Parathyroid adenoma (tissue), 2 donors: Measurements from ENCODE around the gene SEC61A2.

Experiments used
- H2AFZ ChIP-seq: fragments of 300-600 bp; sonication (generic); one replicate; pipeline ENCODE4 v1.7.0; 2017; ENCODE audit warnings: antibody characterized with exemption, mild to moderate bottlenecking
- H3K27ac ChIP-seq: fragments of 300-600 bp; sonication (generic); one replicate; pipeline ENCODE4 v1.7.0; 2017
- H3K27me3 ChIP-seq: fragments of 300-600 bp; sonication (generic); one replicate; pipeline ENCODE4 v1.7.0; 2017; ENCODE audit warnings: low read length; ENCODE audit not compliant: control insufficient read depth, insufficient read depth
- H3K36me3 ChIP-seq: fragments of 300-600 bp; sonication (generic); one replicate; pipeline ENCODE4 v1.7.0; 2017; ENCODE audit warnings: low read length; ENCODE audit not compliant: control insufficient read depth, insufficient read depth
- H3K4me1 ChIP-seq: fragments of 300-600 bp; sonication (generic); one replicate; pipeline ENCODE4 v1.7.0; 2017; ENCODE audit warnings: control low read depth
- H3K4me2 ChIP-seq: fragments of 300-600 bp; sonication (generic); one replicate; pipeline ENCODE4 v1.7.0; 2017; ENCODE audit warnings: low read length
- H3K4me3 ChIP-seq: fragments of 300-600 bp; sonication (generic); one replicate; pipeline ENCODE4 v1.7.0; 2017; ENCODE audit warnings: low read depth, low read length
- H3K79me2 ChIP-seq: fragments of 300-600 bp; sonication (generic); one replicate; pipeline ENCODE4 v1.7.0; 2017; ENCODE audit warnings: control low read depth
- H3K9ac ChIP-seq: fragments of 300-600 bp; sonication (generic); one replicate; pipeline ENCODE4 v1.7.0; 2017; ENCODE audit warnings: mild to moderate bottlenecking
- H3K9me3 ChIP-seq: fragments of 300-600 bp; sonication (generic); one replicate; pipeline ENCODE4 v1.7.0; 2017; ENCODE audit warnings: low read length; ENCODE audit not compliant: control insufficient read depth
- TF ChIP-seq, protein P1 (sequence below): fragments of 300-600 bp; sonication (generic); IDR thresholded peaks from one replicate; pipeline ENCODE4 v1.7.0; 2017; ENCODE audit warnings: antibody characterized with exemption, mild to moderate bottlenecking
- donor health status: primary hyperparathyroidism.

Gene SEC61A2

GRCh38 chr10:12205082-12205481 is 75.6 kb downstream of the SEC61A2 start:
- TF ChIP-seq, protein P1, sequence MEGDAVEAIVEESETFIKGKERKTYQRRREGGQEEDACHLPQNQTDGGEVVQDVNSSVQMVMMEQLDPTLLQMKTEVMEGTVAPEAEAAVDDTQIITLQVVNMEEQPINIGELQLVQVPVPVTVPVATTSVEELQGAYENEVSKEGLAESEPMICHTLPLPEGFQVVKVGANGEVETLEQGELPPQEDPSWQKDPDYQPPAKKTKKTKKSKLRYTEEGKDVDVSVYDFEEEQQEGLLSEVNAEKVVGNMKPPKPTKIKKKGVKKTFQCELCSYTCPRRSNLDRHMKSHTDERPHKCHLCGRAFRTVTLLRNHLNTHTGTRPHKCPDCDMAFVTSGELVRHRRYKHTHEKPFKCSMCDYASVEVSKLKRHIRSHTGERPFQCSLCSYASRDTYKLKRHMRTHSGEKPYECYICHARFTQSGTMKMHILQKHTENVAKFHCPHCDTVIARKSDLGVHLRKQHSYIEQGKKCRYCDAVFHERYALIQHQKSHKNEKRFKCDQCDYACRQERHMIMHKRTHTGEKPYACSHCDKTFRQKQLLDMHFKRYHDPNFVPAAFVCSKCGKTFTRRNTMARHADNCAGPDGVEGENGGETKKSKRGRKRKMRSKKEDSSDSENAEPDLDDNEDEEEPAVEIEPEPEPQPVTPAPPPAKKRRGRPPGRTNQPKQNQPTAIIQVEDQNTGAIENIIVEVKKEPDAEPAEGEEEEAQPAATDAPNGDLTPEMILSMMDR: no peak
- H3K4me2 ChIP-seq: no peak overlapping the region
- H3K36me3 ChIP-seq: no peaks in the 10 kb centered on the region
- H3K27ac ChIP-seq: no peak overlapping the region
- no peak overlapping the region for H3K4me3 ChIP-seq
- no peaks in the 10 kb centered on the region for H3K4me1 ChIP-seq
- H3K79me2 ChIP-seq: peaks cover 57% of the 10 kb centered on the region
- H2AFZ ChIP-seq: no peak overlapping the region
- no peaks in the 10 kb centered on the region for H3K9me3 ChIP-seq
- no peaks in the 10 kb centered on the region for H3K27me3 ChIP-seq
- no peak overlapping the region for H3K9ac ChIP-seq

DNA sequence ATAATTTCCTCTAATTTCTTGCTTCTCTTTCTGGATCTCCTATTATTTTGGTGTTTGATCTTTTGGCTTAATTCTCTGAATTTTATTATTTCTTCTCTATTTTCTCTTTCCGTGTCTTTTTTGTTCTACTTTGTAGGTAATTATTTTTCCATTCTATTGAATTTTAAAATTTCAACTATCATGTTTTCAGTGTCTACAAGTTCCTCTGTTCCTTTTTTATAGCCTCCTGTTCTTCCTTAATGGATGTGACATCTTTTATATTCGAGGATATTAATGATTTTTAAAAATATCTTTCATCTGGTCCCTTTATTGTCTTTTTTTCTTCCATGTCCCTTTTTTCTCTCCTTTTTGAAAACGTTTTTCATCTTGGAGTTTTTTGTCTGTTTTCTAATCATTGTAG is 77.6 kb downstream of the SEC61A2 start:
- Histone ChIP-seq H3K36me3 (no peaks in the 10 kb centered on the region), H3K27ac (no peak overlapping the region), H3K4me1 (no peaks in the 10 kb centered on the region), H2AFZ (no peak overlapping the region), H3K4me3 (no peak overlapping the region), H3K4me2 (no peak overlapping the region), H3K27me3 (no peaks in the 10 kb centered on the region), H3K9me3 (no peaks in the 10 kb centered on the region), H3K9ac (no peak overlapping the region), H3K79me2 (peaks cover 41% of the 10 kb centered on the region)
- TF ChIP-seq, protein P1: no peak

DNA sequence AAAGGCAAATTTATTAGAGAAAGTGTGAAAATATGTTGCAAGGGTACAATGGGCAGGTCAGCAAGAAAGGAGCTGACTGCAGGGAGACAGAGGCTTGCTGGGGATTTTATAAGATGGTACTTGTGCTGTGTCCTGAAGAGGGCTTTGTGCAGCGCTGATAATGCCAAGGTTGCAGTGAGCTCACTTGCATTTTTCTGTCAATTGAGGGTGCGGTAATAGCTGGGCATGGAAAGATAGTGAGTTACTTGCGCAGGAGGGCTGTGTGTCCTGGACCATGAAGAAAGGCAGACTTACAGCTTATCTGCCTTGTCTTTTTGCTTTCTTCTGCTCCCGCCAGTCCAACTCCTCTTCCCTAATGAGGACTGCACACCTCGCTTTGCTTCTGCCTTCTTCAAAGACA is 79.0 kb downstream of the SEC61A2 start:
- Histone ChIP-seq H3K9me3 (no peaks in the 10 kb centered on the region), H3K27ac (no peak overlapping the region), H3K4me2 (no peak overlapping the region), H2AFZ (no peak overlapping the region), H3K79me2 (peaks cover 31% of the 10 kb centered on the region), H3K4me3 (no peak overlapping the region), H3K27me3 (no peaks in the 10 kb centered on the region), H3K36me3 (no peaks in the 10 kb centered on the region), H3K9ac (no peak overlapping the region), H3K4me1 (no peaks in the 10 kb centered on the region)
- TF ChIP-seq, protein P1: no peak

GRCh38 chr10:12212454-12212853 is 83.0 kb downstream of the SEC61A2 start:
- H3K9ac ChIP-seq: no peak overlapping the region
- H3K9me3 ChIP-seq: no peaks in the 10 kb centered on the region
- no peaks in the 10 kb centered on the region for H3K27me3 ChIP-seq
- H2AFZ ChIP-seq: no peak overlapping the region
- H3K79me2 ChIP-seq: peaks cover 8% of the 10 kb centered on the region
- no peak overlapping the region for H3K4me2 ChIP-seq
- H3K27ac ChIP-seq: no peak overlapping the region
- H3K36me3 ChIP-seq: no peaks in the 10 kb centered on the region
- no peaks in the 10 kb centered on the region for H3K4me1 ChIP-seq
- no peak overlapping the region for H3K4me3 ChIP-seq
- TF ChIP-seq, protein P1: no peak

GRCh38 chr10:12213621-12214020 is 84.1 kb downstream of the SEC61A2 start:
- no peak overlapping the region for H3K4me2 ChIP-seq
- H3K4me3 ChIP-seq: no peak overlapping the region
- no peak overlapping the region for H3K9ac ChIP-seq
- H3K9me3 ChIP-seq: no peaks in the 10 kb centered on the region
- TF ChIP-seq, protein P1: no peak
- no peak overlapping the region for H3K27ac ChIP-seq
- H3K36me3 ChIP-seq: no peaks in the 10 kb centered on the region
- H3K4me1 ChIP-seq: no peaks in the 10 kb centered on the region
- H3K27me3 ChIP-seq: no peaks in the 10 kb centered on the region
- no peaks in the 10 kb centered on the region for H3K79me2 ChIP-seq
- no peak overlapping the region for H2AFZ ChIP-seq
